Measurements from ENCODE around the gene NRXN3. TPM values are rescaled to one million over a fixed set of nuclear protein-coding genes. Genes with fewer than 3 reads are reported as not detected.

NRXN3 gene
- total RNA-seq, 1 experiment from 2014 or later, result 1.1 TPM

DNA sequence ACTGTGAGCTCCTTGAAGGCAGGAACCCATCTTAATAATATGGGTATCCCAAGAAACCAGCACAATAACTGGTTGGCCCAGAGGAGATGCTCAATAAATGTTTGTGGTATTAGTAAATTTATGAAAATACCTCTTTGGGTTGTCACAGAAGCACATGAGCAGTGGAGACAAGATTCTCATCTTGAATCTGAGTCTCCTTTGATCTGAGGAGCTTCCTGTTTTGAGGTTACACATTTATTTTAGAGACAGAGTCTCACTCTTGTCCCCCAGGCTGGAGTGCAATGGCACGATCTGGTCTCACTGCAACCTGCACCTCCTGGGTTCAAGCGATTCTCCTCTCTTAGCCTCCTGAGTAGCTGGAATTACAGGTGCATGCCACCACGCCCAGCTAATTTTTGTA lies 247.4 kb downstream of the NRXN3 start:
- DNase-seq (no peak), ATAC-seq (no peak)
- Histone ChIP-seq H3K27me3 (ENCODE audit: low read length) (no peaks in the 10 kb centered on the region), H4K20me1 (ENCODE audit: low read length) (no peaks in the 10 kb centered on the region), H3K79me2 (ENCODE audit: low read length) (no peaks in the 10 kb centered on the region), H3K4me1 (ENCODE audit: insufficient read depth, low read length) (no peaks in the 10 kb centered on the region), H3K36me3 (ENCODE audit: low read depth, low read length) (no peaks in the 10 kb centered on the region), H3K9ac (ENCODE audit: low read length) (no peak overlapping the region), H3K27ac (ENCODE audit: low read length) (no peak overlapping the region), H3F3A (ENCODE audit: low read length, unreplicated experiment) (no peaks in the 10 kb centered on the region), H3K4me3 (ENCODE audit: low read length) (no peak overlapping the region), H3K9me2 (replicated peaks; ENCODE audit: low read length) (no peaks in the 10 kb centered on the region), H3K9me3 (ENCODE audit: low read length) (no peaks in the 10 kb centered on the region), H3K4me2 (ENCODE audit: low read length) (no peak overlapping the region), H2AFZ (ENCODE audit: low read length) (no peak overlapping the region)
- intact Hi-C loops (cut with micrococcal nuclease), result no loop called here
- TF ChIP-seq, protein P1, sequence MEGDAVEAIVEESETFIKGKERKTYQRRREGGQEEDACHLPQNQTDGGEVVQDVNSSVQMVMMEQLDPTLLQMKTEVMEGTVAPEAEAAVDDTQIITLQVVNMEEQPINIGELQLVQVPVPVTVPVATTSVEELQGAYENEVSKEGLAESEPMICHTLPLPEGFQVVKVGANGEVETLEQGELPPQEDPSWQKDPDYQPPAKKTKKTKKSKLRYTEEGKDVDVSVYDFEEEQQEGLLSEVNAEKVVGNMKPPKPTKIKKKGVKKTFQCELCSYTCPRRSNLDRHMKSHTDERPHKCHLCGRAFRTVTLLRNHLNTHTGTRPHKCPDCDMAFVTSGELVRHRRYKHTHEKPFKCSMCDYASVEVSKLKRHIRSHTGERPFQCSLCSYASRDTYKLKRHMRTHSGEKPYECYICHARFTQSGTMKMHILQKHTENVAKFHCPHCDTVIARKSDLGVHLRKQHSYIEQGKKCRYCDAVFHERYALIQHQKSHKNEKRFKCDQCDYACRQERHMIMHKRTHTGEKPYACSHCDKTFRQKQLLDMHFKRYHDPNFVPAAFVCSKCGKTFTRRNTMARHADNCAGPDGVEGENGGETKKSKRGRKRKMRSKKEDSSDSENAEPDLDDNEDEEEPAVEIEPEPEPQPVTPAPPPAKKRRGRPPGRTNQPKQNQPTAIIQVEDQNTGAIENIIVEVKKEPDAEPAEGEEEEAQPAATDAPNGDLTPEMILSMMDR (conservative IDR thresholded peaks at IDR 0.05; ENCODE audit: low read depth, low read length), result no peak
- no peak for TF ChIP-seq EZH2 (IDR thresholded peaks at IDR 0.05; ENCODE audit: low read length, unreplicated experiment)
- TF ChIP-seq EZH2phosphoT487 (IDR thresholded peaks at IDR 0.05; ENCODE audit: borderline replicate concordance, low read length), result no peak
- POLR2A ChIA-PET (ENCODE audit: unreplicated experiment), result no interaction called here
- CTCF ChIA-PET, result no interaction called here
- no TSS peak for BruUV-seq (replicated peaks)

DNA sequence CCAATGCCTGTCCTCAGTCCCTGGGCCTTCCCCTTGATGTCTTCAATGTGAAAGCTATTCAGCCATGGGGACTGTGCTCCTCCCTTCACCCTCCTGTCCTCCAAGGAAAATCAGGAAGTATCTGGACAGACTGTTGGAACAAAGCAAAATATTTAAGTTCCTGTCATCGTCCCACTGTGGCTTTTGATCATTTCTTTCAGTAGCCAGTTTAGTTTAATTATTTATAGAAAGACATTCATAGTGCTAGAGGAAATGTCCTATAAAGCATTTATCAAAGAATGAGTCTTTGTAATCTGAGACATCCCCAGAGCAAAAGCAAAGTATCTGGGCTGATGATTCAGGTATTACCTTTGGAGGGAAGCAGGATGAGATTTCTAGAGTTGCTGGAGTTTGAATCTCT lies 254.1 kb downstream of the NRXN3 start:
- H3F3A ChIP-seq (ENCODE audit: low read length, unreplicated experiment), result no peaks in the 10 kb centered on the region
- TF ChIP-seq EZH2 (IDR thresholded peaks at IDR 0.05; ENCODE audit: low read length, unreplicated experiment) (no peak), EZH2phosphoT487 (IDR thresholded peaks at IDR 0.05; ENCODE audit: borderline replicate concordance, low read length) (no peak)
- TF ChIP-seq, protein P1 (conservative IDR thresholded peaks at IDR 0.05; ENCODE audit: low read depth, low read length), result no peak
- ChIA-PET CTCF (no interaction called here), POLR2A (ENCODE audit: unreplicated experiment) (no interaction called here)
- H2AFZ ChIP-seq (ENCODE audit: low read length), result no peak overlapping the region
- no peaks in the 10 kb centered on the region for H3K36me3 ChIP-seq (ENCODE audit: low read depth, low read length)
- no peak for DNase-seq
- no TSS peak for BruUV-seq (replicated peaks)
- no peaks in the 10 kb centered on the region for H3K27me3 ChIP-seq (ENCODE audit: low read length)
- ATAC-seq, result no peak
- no peak overlapping the region for H3K27ac ChIP-seq (ENCODE audit: low read length)
- no peaks in the 10 kb centered on the region for H3K79me2 ChIP-seq (ENCODE audit: low read length)
- no peak overlapping the region for H3K9ac ChIP-seq (ENCODE audit: low read length)
- H3K4me1 ChIP-seq (ENCODE audit: insufficient read depth, low read length), result no peaks in the 10 kb centered on the region
- no peaks in the 10 kb centered on the region for H3K9me3 ChIP-seq (ENCODE audit: low read length)
- no peak overlapping the region for H3K4me2 ChIP-seq (ENCODE audit: low read length)
- no peaks in the 10 kb centered on the region for H3K9me2 ChIP-seq (replicated peaks; ENCODE audit: low read length)
- no peak overlapping the region for H3K4me3 ChIP-seq (ENCODE audit: low read length)
- intact Hi-C loops (cut with micrococcal nuclease), result no loop called here
- no peaks in the 10 kb centered on the region for H4K20me1 ChIP-seq (ENCODE audit: low read length)

DNA sequence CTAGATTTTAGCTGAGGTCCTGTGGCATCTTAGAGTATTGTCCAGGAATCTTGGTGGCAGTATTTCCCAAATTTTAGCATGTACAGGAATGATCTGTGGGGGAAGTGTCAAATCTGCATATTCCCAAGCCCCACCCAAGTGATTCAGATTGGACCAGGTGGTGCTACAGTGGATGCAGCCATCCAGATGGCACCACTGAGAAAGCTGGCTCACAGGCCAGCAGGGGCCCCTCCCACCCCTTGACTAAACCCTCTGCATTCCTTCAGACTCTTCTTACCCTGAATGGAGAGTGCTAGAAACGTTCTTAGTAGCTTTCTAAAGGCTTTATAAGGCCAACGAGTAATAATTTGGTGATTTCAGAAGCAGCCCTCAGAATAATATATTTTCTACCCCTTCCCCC lies 255.2 kb downstream of the NRXN3 start:
- CTCF ChIA-PET, result no interaction called here
- no peaks in the 10 kb centered on the region for H3K27me3 ChIP-seq (ENCODE audit: low read length)
- no peak for ATAC-seq
- H2AFZ ChIP-seq (ENCODE audit: low read length), result no peak overlapping the region
- H3K9ac ChIP-seq (ENCODE audit: low read length), result no peak overlapping the region
- H3K79me2 ChIP-seq (ENCODE audit: low read length), result no peaks in the 10 kb centered on the region
- H3K4me2 ChIP-seq (ENCODE audit: low read length), result no peak overlapping the region
- no peaks in the 10 kb centered on the region for H3K4me1 ChIP-seq (ENCODE audit: insufficient read depth, low read length)
- H3F3A ChIP-seq (ENCODE audit: low read length, unreplicated experiment), result no peaks in the 10 kb centered on the region
- BruUV-seq (replicated peaks), result no TSS peak
- no peaks in the 10 kb centered on the region for H3K9me2 ChIP-seq (replicated peaks; ENCODE audit: low read length)
- no peaks in the 10 kb centered on the region for H4K20me1 ChIP-seq (ENCODE audit: low read length)
- no peaks in the 10 kb centered on the region for H3K9me3 ChIP-seq (ENCODE audit: low read length)
- H3K27ac ChIP-seq (ENCODE audit: low read length), result no peak overlapping the region
- intact Hi-C loops (cut with micrococcal nuclease), result no loop called here
- TF ChIP-seq, protein P1 (conservative IDR thresholded peaks at IDR 0.05; ENCODE audit: low read depth, low read length), result no peak
- no peak for TF ChIP-seq EZH2 (IDR thresholded peaks at IDR 0.05; ENCODE audit: low read length, unreplicated experiment)
- no peak for TF ChIP-seq EZH2phosphoT487 (IDR thresholded peaks at IDR 0.05; ENCODE audit: borderline replicate concordance, low read length)
- H3K36me3 ChIP-seq (ENCODE audit: low read depth, low read length), result no peaks in the 10 kb centered on the region
- no peak for DNase-seq
- no peak overlapping the region for H3K4me3 ChIP-seq (ENCODE audit: low read length)
- POLR2A ChIA-PET (ENCODE audit: unreplicated experiment), result no interaction called here
